HepG2 (cell line): ENCODE measurements around the gene SMIM44. TPM values are rescaled to one million over a fixed set of nuclear protein-coding genes. Genes with fewer than 3 reads are reported as not detected.

Source experiments
- FOXK1 ChIP-seq: sonication (generic); formaldehyde crosslinking; IDR thresholded peaks from 2 replicates; pipeline ENCODE4 v1.4.0; 2020; ENCODE audit warnings: low read depth, missing genetic modification reagents, borderline replicate concordance
- KLF16 ChIP-seq, 2 experiments: sonication (generic) in 1 of 2; formaldehyde crosslinking in 1 of 2; IDR thresholded peaks; 2 replicates each; pipeline versions ENCODE4 v1.6.1 to v1.8.0; 2016 to 2023; ENCODE audit warnings: missing genetic modification reagents in 2 of 2, missing compliant biosample characterization in 1 of 2
- LBX2 ChIP-seq: sonication (generic); formaldehyde crosslinking; IDR thresholded peaks from 2 replicates; pipeline ENCODE4 v1.5.0; 2020; ENCODE audit warnings: missing genetic modification reagents, mild to moderate bottlenecking, borderline replicate concordance
- NCOR1 ChIP-seq: fragments of 200-600 bp; sonication (generic); IDR thresholded peaks from 2 replicates; pipeline ENCODE4 v1.7.0; 2017; ENCODE audit warnings: antibody characterized with exemption, low read length, borderline replicate concordance
- NFKB2 ChIP-seq: sonication (generic); formaldehyde crosslinking; IDR thresholded peaks from 2 replicates; pipeline ENCODE4 v1.4.0; 2020; ENCODE audit warnings: missing genetic modification reagents, borderline replicate concordance
- RARA ChIP-seq: IDR thresholded peaks from 2 replicates; pipeline ENCODE4 v1.6.1; 2016; ENCODE audit warnings: missing genetic modification reagents, missing compliant biosample characterization
- RFXANK ChIP-seq: IDR thresholded peaks from 2 replicates; pipeline ENCODE4 v1.6.1; 2016
- SIX1 ChIP-seq: sonication (generic); formaldehyde crosslinking; IDR thresholded peaks from 2 replicates; pipeline ENCODE4 v1.4.0; 2020; ENCODE audit warnings: missing genetic modification reagents, borderline replicate concordance
- SNAI1 ChIP-seq: sonication (generic); formaldehyde crosslinking; IDR thresholded peaks from 2 replicates; pipeline ENCODE4 v1.5.0; 2020; ENCODE audit warnings: mild to moderate bottlenecking, missing genetic modification reagents, borderline replicate concordance
- TOPORS ChIP-seq: sonication (generic); formaldehyde crosslinking; IDR thresholded peaks from 2 replicates; pipeline ENCODE4 v1.8.0; 2023; ENCODE audit warnings: mild to moderate bottlenecking, missing genetic modification reagents
- ZBTB14 ChIP-seq: sonication (generic); formaldehyde crosslinking; IDR thresholded peaks from 2 replicates; pipeline ENCODE4 v1.4.0; 2020; ENCODE audit warnings: missing genetic modification reagents
- ZMAT5 ChIP-seq: sonication (generic); formaldehyde crosslinking; IDR thresholded peaks from 2 replicates; pipeline ENCODE4 v1.5.0; 2020; ENCODE audit warnings: mild to moderate bottlenecking, low read depth, missing genetic modification reagents, borderline replicate concordance
- ZNF503 ChIP-seq: sonication (generic); formaldehyde crosslinking; IDR thresholded peaks from 2 replicates; pipeline ENCODE4 v1.4.0; 2020; ENCODE audit warnings: missing genetic modification reagents
- ZNF615 ChIP-seq: sonication (generic); formaldehyde crosslinking; IDR thresholded peaks from 2 replicates; pipeline ENCODE4 v1.5.0; 2020; ENCODE audit warnings: mild to moderate bottlenecking, missing genetic modification reagents, borderline replicate concordance
- ZNF772 ChIP-seq: sonication (generic); formaldehyde crosslinking; IDR thresholded peaks from 2 replicates; pipeline ENCODE4 v1.5.0; 2020; ENCODE audit warnings: mild to moderate bottlenecking, missing genetic modification reagents
- polyA plus RNA-seq, 8 experiments: library from polyadenylated mRNA; depleted of rRNA in 3 of 8; stranded (reverse) in 7 of 8; unstranded in 1 of 8; fragments of >200 nt; fragmentation: Illumina TruSeq in 4 of 8; extraction: Trizol in 4 of 8; gene quantifications; 2 replicates each; pipeline versions ENCODE4 v1.2.1 to v1.2.3, GENCODE V29; 2011 to 2016; ENCODE audit warnings: low read depth in 4 of 8, missing spikeins in 1 of 8, mixed read lengths in 1 of 8; ENCODE audit not compliant: insufficient read depth in 1 of 8
- total RNA-seq, 5 experiments: library from RNA; depleted of rRNA; stranded (reverse); fragments of >200 nt; fragmentation: Illumina TruSeq; extraction: Trizol; gene quantifications; 2 replicates each; pipeline ENCODE4 v1.2.3, GENCODE V29; 2016; ENCODE audit warnings: low read depth in 1 of 5
- TF ChIP-seq, protein P1 (sequence below): IDR thresholded peaks from 2 replicates; pipeline ENCODE4 v1.4.0; 2020; ENCODE audit warnings: mild to moderate bottlenecking, missing genetic modification reagents
- TF ChIP-seq, protein P2 (sequence below): sonication (generic); formaldehyde crosslinking; IDR thresholded peaks from 2 replicates; pipeline ENCODE4 v1.5.0; 2020; ENCODE audit warnings: mild to moderate bottlenecking, missing genetic modification reagents

Gene SMIM44
- total and polyA plus RNA-seq, 2 of the 13 experiments (the other 11 are each of a cell fraction or from before 2014, with no cell fraction given): not detected

DNA sequence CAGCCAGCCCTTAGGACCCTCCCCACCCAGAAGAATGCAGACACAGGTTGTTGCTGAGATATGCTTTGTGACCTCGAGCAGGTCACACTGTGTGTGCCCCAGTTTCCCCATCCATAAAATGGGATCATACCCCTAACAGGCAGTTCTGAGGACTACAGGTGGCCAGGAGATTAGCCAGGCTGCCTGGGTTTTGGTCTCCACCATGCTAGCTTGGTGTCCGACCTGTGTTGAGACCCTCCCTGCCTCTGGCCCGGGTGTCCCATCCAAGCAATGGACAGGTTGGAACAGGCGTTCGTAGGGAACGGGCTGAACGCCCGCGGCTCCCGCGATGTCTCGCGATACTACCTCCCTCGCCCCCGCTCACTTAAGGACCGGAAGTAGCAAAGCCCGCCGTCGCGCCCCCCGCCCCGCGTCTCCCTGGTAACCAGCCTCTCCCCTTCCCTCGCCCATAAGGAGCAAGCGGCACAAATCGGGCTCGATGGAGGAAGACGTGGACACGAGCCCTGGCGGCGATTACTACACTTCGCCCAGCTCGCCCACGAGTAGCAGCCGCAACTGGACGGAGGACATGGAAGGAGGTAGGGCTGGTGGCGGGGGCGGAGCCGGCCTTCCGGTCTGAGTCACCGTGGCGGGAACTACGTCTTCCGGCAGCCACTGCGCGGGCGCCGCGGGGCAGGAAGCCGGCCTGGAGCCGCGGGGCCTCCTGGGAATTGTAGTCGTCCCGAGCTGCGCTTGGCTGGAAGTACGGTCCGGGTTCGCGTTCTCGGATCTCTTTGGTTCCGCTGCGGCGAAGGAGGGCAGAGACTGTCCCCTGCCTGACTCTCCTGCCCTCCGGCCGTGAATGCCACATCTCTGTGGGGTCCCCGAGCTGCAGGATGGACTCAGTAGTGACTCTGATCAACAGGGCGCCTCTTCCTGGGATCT lies 48.3 kb downstream of the SMIM44 start (continued):
- no peak for TF ChIP-seq NCOR1
- no peak for TF ChIP-seq TOPORS (CRISPR knock-in tag)
- no peak; the same call in 1 of the 2 replicates for TF ChIP-seq ZNF503 (CRISPR knock-in tag)
- no peak for TF ChIP-seq ZMAT5 (CRISPR knock-in tag)
- no peak for TF ChIP-seq SIX1 (CRISPR knock-in tag)
- TF ChIP-seq ZBTB14 (CRISPR knock-in tag): no peak; the same call in 1 of the 2 replicates
- no peak for TF ChIP-seq NFKB2
- TF ChIP-seq ZNF615 (CRISPR knock-in tag): no peak
- TF ChIP-seq, protein P1, sequence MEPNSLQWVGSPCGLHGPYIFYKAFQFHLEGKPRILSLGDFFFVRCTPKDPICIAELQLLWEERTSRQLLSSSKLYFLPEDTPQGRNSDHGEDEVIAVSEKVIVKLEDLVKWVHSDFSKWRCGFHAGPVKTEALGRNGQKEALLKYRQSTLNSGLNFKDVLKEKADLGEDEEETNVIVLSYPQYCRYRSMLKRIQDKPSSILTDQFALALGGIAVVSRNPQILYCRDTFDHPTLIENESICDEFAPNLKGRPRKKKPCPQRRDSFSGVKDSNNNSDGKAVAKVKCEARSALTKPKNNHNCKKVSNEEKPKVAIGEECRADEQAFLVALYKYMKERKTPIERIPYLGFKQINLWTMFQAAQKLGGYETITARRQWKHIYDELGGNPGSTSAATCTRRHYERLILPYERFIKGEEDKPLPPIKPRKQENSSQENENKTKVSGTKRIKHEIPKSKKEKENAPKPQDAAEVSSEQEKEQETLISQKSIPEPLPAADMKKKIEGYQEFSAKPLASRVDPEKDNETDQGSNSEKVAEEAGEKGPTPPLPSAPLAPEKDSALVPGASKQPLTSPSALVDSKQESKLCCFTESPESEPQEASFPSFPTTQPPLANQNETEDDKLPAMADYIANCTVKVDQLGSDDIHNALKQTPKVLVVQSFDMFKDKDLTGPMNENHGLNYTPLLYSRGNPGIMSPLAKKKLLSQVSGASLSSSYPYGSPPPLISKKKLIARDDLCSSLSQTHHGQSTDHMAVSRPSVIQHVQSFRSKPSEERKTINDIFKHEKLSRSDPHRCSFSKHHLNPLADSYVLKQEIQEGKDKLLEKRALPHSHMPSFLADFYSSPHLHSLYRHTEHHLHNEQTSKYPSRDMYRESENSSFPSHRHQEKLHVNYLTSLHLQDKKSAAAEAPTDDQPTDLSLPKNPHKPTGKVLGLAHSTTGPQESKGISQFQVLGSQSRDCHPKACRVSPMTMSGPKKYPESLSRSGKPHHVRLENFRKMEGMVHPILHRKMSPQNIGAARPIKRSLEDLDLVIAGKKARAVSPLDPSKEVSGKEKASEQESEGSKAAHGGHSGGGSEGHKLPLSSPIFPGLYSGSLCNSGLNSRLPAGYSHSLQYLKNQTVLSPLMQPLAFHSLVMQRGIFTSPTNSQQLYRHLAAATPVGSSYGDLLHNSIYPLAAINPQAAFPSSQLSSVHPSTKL (CRISPR knock-in tag): no peak
- 0 out of 4 replicates have a peak, but pooled peaks of 1 of the 2 experiments have one; percentile 41 for TF ChIP-seq KLF16 (CRISPR knock-in tag; IDR thresholded peaks at IDR 0.05)
- no peak for TF ChIP-seq RFXANK
- TF ChIP-seq LBX2 (CRISPR knock-in tag): no peak
- TF ChIP-seq, protein P2, sequence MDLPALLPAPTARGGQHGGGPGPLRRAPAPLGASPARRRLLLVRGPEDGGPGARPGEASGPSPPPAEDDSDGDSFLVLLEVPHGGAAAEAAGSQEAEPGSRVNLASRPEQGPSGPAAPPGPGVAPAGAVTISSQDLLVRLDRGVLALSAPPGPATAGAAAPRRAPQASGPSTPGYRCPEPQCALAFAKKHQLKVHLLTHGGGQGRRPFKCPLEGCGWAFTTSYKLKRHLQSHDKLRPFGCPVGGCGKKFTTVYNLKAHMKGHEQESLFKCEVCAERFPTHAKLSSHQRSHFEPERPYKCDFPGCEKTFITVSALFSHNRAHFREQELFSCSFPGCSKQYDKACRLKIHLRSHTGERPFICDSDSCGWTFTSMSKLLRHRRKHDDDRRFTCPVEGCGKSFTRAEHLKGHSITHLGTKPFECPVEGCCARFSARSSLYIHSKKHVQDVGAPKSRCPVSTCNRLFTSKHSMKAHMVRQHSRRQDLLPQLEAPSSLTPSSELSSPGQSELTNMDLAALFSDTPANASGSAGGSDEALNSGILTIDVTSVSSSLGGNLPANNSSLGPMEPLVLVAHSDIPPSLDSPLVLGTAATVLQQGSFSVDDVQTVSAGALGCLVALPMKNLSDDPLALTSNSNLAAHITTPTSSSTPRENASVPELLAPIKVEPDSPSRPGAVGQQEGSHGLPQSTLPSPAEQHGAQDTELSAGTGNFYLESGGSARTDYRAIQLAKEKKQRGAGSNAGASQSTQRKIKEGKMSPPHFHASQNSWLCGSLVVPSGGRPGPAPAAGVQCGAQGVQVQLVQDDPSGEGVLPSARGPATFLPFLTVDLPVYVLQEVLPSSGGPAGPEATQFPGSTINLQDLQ (CRISPR knock-in tag): peak; percentile 38; the same call in 1 of the 2 replicates
- TF ChIP-seq ZNF772 (CRISPR knock-in tag): 0 out of 2 replicates have a peak, but pooled peaks have one; percentile 32
- peak; percentile 48; the same call in 1 of the 2 replicates for TF ChIP-seq FOXK1
- TF ChIP-seq SNAI1 (CRISPR knock-in tag): no peak
- no peak for TF ChIP-seq RARA (CRISPR knock-in tag)
